Tibial nerve (tissue), 3 donors: ENCODE measurements around the gene EYA3.

ENCODE experiments used
- POLR2A ChIP-seq, 2 donors: fragments of 450-650 bp; IDR thresholded peaks; one replicate each; pipeline ENCODE4 v1.6.1; 2017; ENCODE audit warnings: antibody characterized with exemption in 2 of 2, mild to moderate bottlenecking in 2 of 2, moderate library complexity in 2 of 2
- TF ChIP-seq, protein P1 (sequence below), 5 experiments: fragments of 200-600 bp in 3 of 5; fragments of 450-650 bp in 2 of 5; sonication (generic) in 3 of 5; IDR thresholded peaks; one replicate each; pipeline ENCODE4 v1.5.1; 2016 to 2019; ENCODE audit warnings: antibody characterized with exemption in 5 of 5, mild to moderate bottlenecking in 3 of 5, moderate library complexity in 2 of 5

DNA sequence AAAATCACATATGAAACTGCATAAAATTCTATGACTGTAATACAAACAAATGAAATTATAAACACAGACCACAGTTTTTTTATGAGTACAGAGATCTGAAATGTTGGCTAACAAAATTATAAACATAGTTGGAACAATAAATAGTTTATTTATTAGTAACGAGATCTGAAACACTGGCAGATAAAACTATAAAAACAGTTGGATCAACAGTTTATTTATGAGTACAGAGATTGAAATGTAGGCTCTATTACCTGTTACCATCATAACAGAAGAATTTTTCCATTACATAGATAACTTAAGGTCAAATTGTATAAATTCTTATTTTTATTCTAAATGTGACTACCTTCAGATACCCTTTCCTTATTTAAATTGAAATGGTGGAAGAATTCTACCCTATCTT is 14.5 kb downstream of the EYA3 start:
- TF ChIP-seq, protein P1, sequence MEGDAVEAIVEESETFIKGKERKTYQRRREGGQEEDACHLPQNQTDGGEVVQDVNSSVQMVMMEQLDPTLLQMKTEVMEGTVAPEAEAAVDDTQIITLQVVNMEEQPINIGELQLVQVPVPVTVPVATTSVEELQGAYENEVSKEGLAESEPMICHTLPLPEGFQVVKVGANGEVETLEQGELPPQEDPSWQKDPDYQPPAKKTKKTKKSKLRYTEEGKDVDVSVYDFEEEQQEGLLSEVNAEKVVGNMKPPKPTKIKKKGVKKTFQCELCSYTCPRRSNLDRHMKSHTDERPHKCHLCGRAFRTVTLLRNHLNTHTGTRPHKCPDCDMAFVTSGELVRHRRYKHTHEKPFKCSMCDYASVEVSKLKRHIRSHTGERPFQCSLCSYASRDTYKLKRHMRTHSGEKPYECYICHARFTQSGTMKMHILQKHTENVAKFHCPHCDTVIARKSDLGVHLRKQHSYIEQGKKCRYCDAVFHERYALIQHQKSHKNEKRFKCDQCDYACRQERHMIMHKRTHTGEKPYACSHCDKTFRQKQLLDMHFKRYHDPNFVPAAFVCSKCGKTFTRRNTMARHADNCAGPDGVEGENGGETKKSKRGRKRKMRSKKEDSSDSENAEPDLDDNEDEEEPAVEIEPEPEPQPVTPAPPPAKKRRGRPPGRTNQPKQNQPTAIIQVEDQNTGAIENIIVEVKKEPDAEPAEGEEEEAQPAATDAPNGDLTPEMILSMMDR (IDR thresholded peaks at IDR 0.05): no peak
- TF ChIP-seq POLR2A (IDR thresholded peaks at IDR 0.05): no peak
